Gastroesophageal sphincter (tissue), 3 donors: ENCODE data around the gene HLA-DQA1.

Experiments used
- CTCF ChIP-seq, 4 experiments: fragments of 200-600 bp in 2 of 4; fragments of 450-650 bp in 2 of 4; sonication (generic) in 1 of 4; IDR thresholded peaks; one replicate each; pipeline ENCODE4 v1.5.1; 2017 to 2019; ENCODE audit warnings: antibody characterized with exemption in 4 of 4, mild to moderate bottlenecking in 2 of 4, moderate library complexity in 2 of 4
- EP300 ChIP-seq: sonication (generic); formaldehyde crosslinking; IDR thresholded peaks from one replicate; pipeline ENCODE4 v1.6.1; 2017; ENCODE audit warnings: antibody characterized with exemption, mild to moderate bottlenecking
- POLR2A ChIP-seq, 2 donors: fragments of 450-650 bp; IDR thresholded peaks; one replicate each; pipeline ENCODE4 v1.6.1; 2017; ENCODE audit warnings: antibody characterized with exemption in 2 of 2, mild to moderate bottlenecking in 2 of 2, moderate library complexity in 1 of 2
- POLR2AphosphoS5 ChIP-seq: sonication (generic); formaldehyde crosslinking; IDR thresholded peaks from one replicate; pipeline ENCODE4 v1.6.1; 2017; ENCODE audit warnings: antibody characterized with exemption

GRCh38 chr6:32627249-32627648 lies 10.0 kb upstream of the HLA-DQA1 start:
- TF ChIP-seq CTCF (IDR thresholded peaks at IDR 0.05) (no peak), POLR2A (IDR thresholded peaks at IDR 0.05) (no peak), POLR2AphosphoS5 (no peak), EP300 (no peak)
